ENCODE data around the gene DHRS3. TPM values are rescaled to one million over a fixed set of nuclear protein-coding genes. Genes with fewer than 3 reads are reported as not detected.

Gene DHRS3
- polyA plus RNA-seq, 1 of the 3 experiments (the other 2 are of a cell fraction): 44.8 TPM

DNA sequence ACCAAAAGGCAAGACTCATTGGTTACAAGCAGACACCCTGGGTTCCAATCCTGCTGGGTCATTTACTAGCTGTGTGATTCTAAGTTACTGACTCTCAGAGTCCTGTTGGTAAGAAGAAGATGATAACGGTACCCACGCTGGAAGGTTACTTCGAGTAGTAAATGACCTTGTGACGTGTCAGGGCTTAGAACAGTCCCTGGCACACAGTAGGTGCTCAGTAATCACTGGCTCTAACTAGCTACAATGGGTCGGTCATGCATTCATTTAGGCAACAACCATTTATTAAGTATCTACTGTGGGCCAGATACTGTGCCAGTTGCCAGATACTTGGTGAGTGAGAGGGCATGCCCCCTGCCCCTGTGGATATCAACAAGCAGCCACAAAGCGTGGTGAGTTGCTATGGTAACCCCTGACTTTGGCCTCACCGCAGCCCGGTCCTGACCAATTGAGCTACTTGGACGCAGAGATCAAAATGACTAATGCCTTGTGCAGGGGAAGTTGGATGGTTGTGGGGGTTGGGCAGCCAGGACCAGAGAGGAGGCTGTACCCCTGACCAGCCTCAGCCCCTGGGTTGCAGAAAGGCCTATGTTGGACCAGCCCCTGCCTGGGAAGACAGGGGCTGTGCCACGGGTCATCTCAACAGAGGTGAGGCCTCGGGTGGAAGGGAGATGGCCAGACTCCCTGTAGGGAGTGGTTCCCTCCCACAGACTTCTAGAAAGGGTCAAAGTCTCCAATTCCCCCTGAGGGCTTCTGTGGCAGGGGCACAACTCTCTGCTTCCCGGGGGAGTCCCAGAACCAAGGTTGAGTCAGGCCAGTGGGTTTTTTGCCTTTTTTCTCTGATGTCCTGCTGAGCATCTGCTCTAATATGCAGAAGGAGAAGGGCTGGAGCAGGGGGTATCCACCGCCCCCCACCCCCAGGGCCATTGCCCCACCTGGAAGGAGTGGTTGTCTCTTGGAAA lies 16.0 kb downstream of the DHRS3 start:
- Histone ChIP-seq H3K4me3 (ENCODE audit: low read depth in 2 of 2, low read length in 1 of 2) (no peak overlapping the region), H3F3A (replicated peaks; ENCODE audit: insufficient read depth) (peaks cover 10% of the 10 kb centered on the region), H4K20me1 (ENCODE audit: insufficient read depth) (no peaks in the 10 kb centered on the region), H3K4me1 (ENCODE audit: control insufficient read depth in 1 of 2, insufficient read depth in 2 of 2, low read depth in 1 of 2, low read length in 1 of 2) (peaks cover 33 to 64% of the 10 kb centered on the region in 2 experiments), H3K27me3 (ENCODE audit: insufficient read depth) (no peaks in the 10 kb centered on the region), H3K9me2 (no peaks in the 10 kb centered on the region), H3K36me3 (replicated peaks in 1 of 2; ENCODE audit: control insufficient read depth in 1 of 2, insufficient read depth in 2 of 2, low read length in 1 of 2) (no peaks in the 10 kb centered on the region), H3K9ac (peak overlapping the region; percentile 40; the same call in 1 of the 2 replicates), H3K4me2 (peak overlapping the region; percentile 56), H2AFZ (ENCODE audit: low read depth) (no peak overlapping the region), H3K9me3 (no peaks in the 10 kb centered on the region), H3K79me2 (ENCODE audit: insufficient read depth) (no peaks in the 10 kb centered on the region), H3K27ac (ENCODE audit: low read depth in 2 of 2, low read length in 1 of 2) (peak overlapping the region; percentile 36 to 78; a peak in 3 of 4 replicates)
- CTCF ChIA-PET: interaction anchor here (0.8 to 1.7 kb wide), 8 partner anchors 8 to 288 kb away, joined by 3 to 9 read pairs (median 5); partner anchors contain the start of gene DHRS3
- peak; percentile 42 for DNase-seq
- WGBS (ENCODE audit: low lambda C conversion rate): 58% methylated on average over 10 of the region's 13 CpGs
- POLR2A ChIA-PET: no interaction called here
- TF ChIP-seq FOXM1 (IDR thresholded peaks at IDR 0.05; ENCODE audit: low read depth) (no peak), NFIC (IDR thresholded peaks at IDR 0.05; ENCODE audit: borderline replicate concordance) (peak; percentile 90), RFX5 (IDR thresholded peaks at IDR 0.05; ENCODE audit: low read length) (peak; percentile 79; the same call in 1 of the 2 replicates), USF2 (IDR thresholded peaks at IDR 0.05; ENCODE audit: borderline replicate concordance, low read depth, low read length) (no peak), FOXJ3 (CRISPR knock-in tag; IDR thresholded peaks at IDR 0.05) (no peak), GATA2 (CRISPR knock-in tag; IDR thresholded peaks at IDR 0.05) (no peak), IRF3 (IDR thresholded peaks at IDR 0.05; ENCODE audit: low read depth, low read length) (no peak), MXI1 (IDR thresholded peaks at IDR 0.05; ENCODE audit: low read depth, low read length) (no peak), MEF2A (IDR thresholded peaks at IDR 0.05; ENCODE audit: borderline replicate concordance, low read depth) (no peak), POLR2AphosphoS5 (IDR thresholded peaks at IDR 0.05; ENCODE audit: low read depth, low read length) (peak; percentile 41; the same call in 1 of the 2 replicates), USF1 (IDR thresholded peaks at IDR 0.05; ENCODE audit: borderline replicate concordance, low read depth) (no peak), SIN3A (IDR thresholded peaks at IDR 0.05; ENCODE audit: borderline replicate concordance, low read depth, low read length) (peak; percentile 64; the same call in 1 of the 2 replicates), NRF1 (IDR thresholded peaks at IDR 0.05; ENCODE audit: low read depth, low read length) (no peak), TCF12 (IDR thresholded peaks at IDR 0.05) (peak; percentile 86), RAD21 (IDR thresholded peaks at IDR 0.05; ENCODE audit: low read length) (no peak), ZBTB33 (IDR thresholded peaks at IDR 0.05; ENCODE audit: borderline replicate concordance, low read depth) (0 out of 2 replicates have a peak, but pooled peaks have one; percentile 25), RCOR1 (IDR thresholded peaks at IDR 0.05; ENCODE audit: low read length) (no peak), TEAD4 (IDR thresholded peaks at IDR 0.05; ENCODE audit: borderline replicate concordance, insufficient read depth) (no peak), EZH2phosphoT487 (IDR thresholded peaks at IDR 0.05; ENCODE audit: borderline replicate concordance, low read depth) (no peak), YY1 (IDR thresholded peaks at IDR 0.05; ENCODE audit: low read depth) (no peak), SMC3 (IDR thresholded peaks at IDR 0.05; ENCODE audit: low read depth, low read length) (no peak)
- TF ChIP-seq, protein P1, sequence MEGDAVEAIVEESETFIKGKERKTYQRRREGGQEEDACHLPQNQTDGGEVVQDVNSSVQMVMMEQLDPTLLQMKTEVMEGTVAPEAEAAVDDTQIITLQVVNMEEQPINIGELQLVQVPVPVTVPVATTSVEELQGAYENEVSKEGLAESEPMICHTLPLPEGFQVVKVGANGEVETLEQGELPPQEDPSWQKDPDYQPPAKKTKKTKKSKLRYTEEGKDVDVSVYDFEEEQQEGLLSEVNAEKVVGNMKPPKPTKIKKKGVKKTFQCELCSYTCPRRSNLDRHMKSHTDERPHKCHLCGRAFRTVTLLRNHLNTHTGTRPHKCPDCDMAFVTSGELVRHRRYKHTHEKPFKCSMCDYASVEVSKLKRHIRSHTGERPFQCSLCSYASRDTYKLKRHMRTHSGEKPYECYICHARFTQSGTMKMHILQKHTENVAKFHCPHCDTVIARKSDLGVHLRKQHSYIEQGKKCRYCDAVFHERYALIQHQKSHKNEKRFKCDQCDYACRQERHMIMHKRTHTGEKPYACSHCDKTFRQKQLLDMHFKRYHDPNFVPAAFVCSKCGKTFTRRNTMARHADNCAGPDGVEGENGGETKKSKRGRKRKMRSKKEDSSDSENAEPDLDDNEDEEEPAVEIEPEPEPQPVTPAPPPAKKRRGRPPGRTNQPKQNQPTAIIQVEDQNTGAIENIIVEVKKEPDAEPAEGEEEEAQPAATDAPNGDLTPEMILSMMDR (IDR thresholded peaks at IDR 0.05): no peak
- TF ChIP-seq, protein P2, sequence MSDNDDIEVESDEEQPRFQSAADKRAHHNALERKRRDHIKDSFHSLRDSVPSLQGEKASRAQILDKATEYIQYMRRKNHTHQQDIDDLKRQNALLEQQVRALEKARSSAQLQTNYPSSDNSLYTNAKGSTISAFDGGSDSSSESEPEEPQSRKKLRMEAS (IDR thresholded peaks at IDR 0.05; ENCODE audit: low read depth): peak; percentile 89
- TF ChIP-seq, protein P3, sequence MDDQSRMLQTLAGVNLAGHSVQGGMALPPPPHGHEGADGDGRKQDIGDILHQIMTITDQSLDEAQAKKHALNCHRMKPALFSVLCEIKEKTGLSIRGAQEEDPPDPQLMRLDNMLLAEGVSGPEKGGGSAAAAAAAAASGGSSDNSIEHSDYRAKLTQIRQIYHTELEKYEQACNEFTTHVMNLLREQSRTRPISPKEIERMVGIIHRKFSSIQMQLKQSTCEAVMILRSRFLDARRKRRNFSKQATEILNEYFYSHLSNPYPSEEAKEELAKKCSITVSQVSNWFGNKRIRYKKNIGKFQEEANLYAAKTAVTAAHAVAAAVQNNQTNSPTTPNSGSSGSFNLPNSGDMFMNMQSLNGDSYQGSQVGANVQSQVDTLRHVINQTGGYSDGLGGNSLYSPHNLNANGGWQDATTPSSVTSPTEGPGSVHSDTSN (IDR thresholded peaks at IDR 0.05): peak; percentile 83
